ENCODE results near the gene NAGS. TPM values are rescaled to one million over a fixed set of nuclear protein-coding genes. Genes with fewer than 3 reads are reported as not detected.
"Not testable (repeated sequence)": the region's sequence is repeated elsewhere in the genome, so short reads cannot be mapped to it uniquely, and the experiment has no call there.

Gene NAGS
- total RNA-seq, 4 donors from 2014 or later, result 0.73 to 1.9 (median 0.99) TPM

GRCh38 chr17:43962479-43962878 is 41.9 kb upstream of the NAGS start:
- TF ChIP-seq POLR2A (IDR thresholded peaks at IDR 0.05) (no peak), EP300 (IDR thresholded peaks at IDR 0.05) (no peak), POLR2AphosphoS5 (IDR thresholded peaks at IDR 0.05) (no peak), CTCF (IDR thresholded peaks at IDR 0.05) (no peak)

GRCh38 chr17:43966276-43966675 is 38.1 kb upstream of the NAGS start:
- TF ChIP-seq CTCF (IDR thresholded peaks at IDR 0.05) (no peak), POLR2A (IDR thresholded peaks at IDR 0.05) (no peak), POLR2AphosphoS5 (IDR thresholded peaks at IDR 0.05) (no peak), EP300 (IDR thresholded peaks at IDR 0.05) (no peak)
- no peaks in the 10 kb centered on the region for H3K4me1 ChIP-seq
- H3K27ac ChIP-seq, result no peak overlapping the region
- H3K36me3 ChIP-seq, result no peaks in the 10 kb centered on the region
- no peaks in the 10 kb centered on the region for H3K9me3 ChIP-seq
- H3K4me3 ChIP-seq, result no peak overlapping the region
- DNase-seq (ENCODE audit: low spot score in 2 of 2), result no peak
- H3K27me3 ChIP-seq, result peaks cover 6% of the 10 kb centered on the region
- WGBS, result 58% methylated on average over 3 of the region's 3 CpGs

More at GRCh38 chr17:43962479-43962878, 41.9 kb upstream of the NAGS start:
- Histone ChIP-seq H3K36me3 (no peaks in the 10 kb centered on the region), H3K9me3 (no peaks in the 10 kb centered on the region), H3K27ac (no peak overlapping the region), H3K4me1 (no peaks in the 10 kb centered on the region), H3K4me3 (no peak overlapping the region), H3K27me3 (peaks cover 6% of the 10 kb centered on the region)
- WGBS, result 48% methylated on average over 7 of the region's 7 CpGs
- no peak for DNase-seq (ENCODE audit: low spot score in 2 of 2)

- no peak overlapping the region for H3K27ac ChIP-seq
- H3K4me1 ChIP-seq, result no peaks in the 10 kb centered on the region
- no peak for DNase-seq (ENCODE audit: low spot score in 2 of 2)
- H3K9me3 ChIP-seq, result no peaks in the 10 kb centered on the region
- 52% methylated on average over 9 of the region's 9 CpGs for WGBS
- TF ChIP-seq POLR2AphosphoS5 (IDR thresholded peaks at IDR 0.05) (no peak), POLR2A (IDR thresholded peaks at IDR 0.05) (no peak), EP300 (IDR thresholded peaks at IDR 0.05) (no peak), CTCF (IDR thresholded peaks at IDR 0.05) (no peak)
- no peaks in the 10 kb centered on the region for H3K36me3 ChIP-seq
- H3K27me3 ChIP-seq, result no peaks in the 10 kb centered on the region
- no peak overlapping the region for H3K4me3 ChIP-seq
These were observed 37.1 kb upstream of the NAGS start for GRCh38 chr17:43967251-43967875.

GRCh38 chr17:43970366-43970765 is 34.1 kb upstream of the NAGS start:
- peaks cover 11% of the 10 kb centered on the region for H3K27me3 ChIP-seq
- 76% methylated on average over 4 of the region's 4 CpGs for WGBS
- H3K9me3 ChIP-seq, result no peaks in the 10 kb centered on the region
- H3K4me3 ChIP-seq, result no peak overlapping the region
- no peak for TF ChIP-seq EP300 (IDR thresholded peaks at IDR 0.05)
- TF ChIP-seq POLR2AphosphoS5 (IDR thresholded peaks at IDR 0.05), result no peak
- no peak for TF ChIP-seq POLR2A (IDR thresholded peaks at IDR 0.05)
- no peak for TF ChIP-seq CTCF (IDR thresholded peaks at IDR 0.05)
- DNase-seq (ENCODE audit: low spot score in 2 of 2), result no peak
- H3K4me1 ChIP-seq, result no peaks in the 10 kb centered on the region
- no peak overlapping the region for H3K27ac ChIP-seq
- no peaks in the 10 kb centered on the region for H3K36me3 ChIP-seq

GRCh38 chr17:43971436-43971835 is 33.0 kb upstream of the NAGS start:
- peaks cover 11% of the 10 kb centered on the region for H3K27me3 ChIP-seq
- 39% methylated on average over 2 of the region's 2 CpGs for WGBS

GRCh38 chr17:43972444-43973212 is 31.8 kb upstream of the NAGS start:
- H3K4me3 ChIP-seq; DNase-seq (ENCODE audit: low spot score in 2 of 2); H3K9me3 ChIP-seq; H3K27ac ChIP-seq; H3K36me3 ChIP-seq; H3K4me1 ChIP-seq: not testable (repeated sequence)
- peaks cover 19% of the 10 kb centered on the region for H3K27me3 ChIP-seq
- 88% methylated on average over 22 of the region's 22 CpGs for WGBS

More at GRCh38 chr17:43971436-43971835, 33.0 kb upstream of the NAGS start:
- not testable (repeated sequence) for H3K36me3 ChIP-seq; H3K4me3 ChIP-seq; H3K4me1 ChIP-seq; DNase-seq (ENCODE audit: low spot score in 2 of 2); H3K27ac ChIP-seq; H3K9me3 ChIP-seq
